ENCODE data around the gene INSIG1. TPM values are rescaled to one million over a fixed set of nuclear protein-coding genes. Genes with fewer than 3 reads are reported as not detected.

INSIG1 gene
- total RNA-seq (100 to 1,000 TPM in 1 of 2 donors, 10 to 100 TPM in 1; 64.9 to 170 TPM), polyA plus RNA-seq (ENCODE audit: insufficient read length in 6 of 6) (10 to 100 TPM; 13.5 to 30.8 (median 20.3) TPM)
- long read RNA-seq, donor 1, partial matches to known transcripts = 16 of 19 reads
- long read RNA-seq, donor 1, other reads (novel, unspliced or antisense) = 0 of 19 reads
- long read RNA-seq, donor 2, partial matches to known transcripts = 14 of 16 reads
- long read RNA-seq, donor 2, other reads (novel, unspliced or antisense) = 0 of 16 reads
- long read RNA-seq, donor 3, transcript INSIG1-201 (6 exons, 3,010 nt) = major isoform, 5 of 5 reads
- long read RNA-seq, donor 3, partial matches to known transcripts = 0 of 5 reads
- long read RNA-seq, donor 3, other reads (novel, unspliced or antisense) = 0 of 5 reads
- long read RNA-seq, donor 4, transcript INSIG1-201 (6 exons, 3,010 nt) = major isoform, 31 of 47 reads
- long read RNA-seq, donor 4, partial matches to known transcripts = 5 of 47 reads
- long read RNA-seq, donor 4, other reads (novel, unspliced or antisense) = 11 of 47 reads
- long read RNA-seq, donor 5, transcript INSIG1-201 (6 exons, 3,010 nt) = major isoform, 5 of 5 reads
- long read RNA-seq, donor 5, partial matches to known transcripts = 0 of 5 reads
- long read RNA-seq, donor 5, other reads (novel, unspliced or antisense) = 0 of 5 reads
- long read RNA-seq, donor 6, partial matches to known transcripts = 0 of 2 reads
- long read RNA-seq, donor 6, other reads (novel, unspliced or antisense) = 0 of 2 reads
- long read RNA-seq, donor 7, partial matches to known transcripts = 0 of 2 reads
- long read RNA-seq, donor 7, other reads (novel, unspliced or antisense) = 0 of 2 reads
- long read RNA-seq, donor 8, transcript INSIG1-201 (6 exons, 3,010 nt) = major isoform, 5 of 5 reads
- long read RNA-seq, donor 8, partial matches to known transcripts = 0 of 5 reads
- long read RNA-seq, donor 8, other reads (novel, unspliced or antisense) = 0 of 5 reads
- long read RNA-seq, donor 9 = 0 reads
- long read RNA-seq, donor 10, transcript INSIG1-201 (6 exons, 3,010 nt) = major isoform, 75 of 102 reads
- long read RNA-seq, donor 10, partial matches to known transcripts = 5 of 102 reads
- long read RNA-seq, donor 10, other reads (novel, unspliced or antisense) = 19 of 102 reads
- long read RNA-seq, donor 11, transcript INSIG1-201 (6 exons, 3,010 nt) = major isoform, 16 of 17 reads
- long read RNA-seq, donor 11, partial matches to known transcripts = 0 of 17 reads
- long read RNA-seq, donor 11, other reads (novel, unspliced or antisense) = 0 of 17 reads
- long read RNA-seq, donor 12, partial matches to known transcripts = 0 of 3 reads
- long read RNA-seq, donor 12, other reads (novel, unspliced or antisense) = 0 of 3 reads

DNA sequence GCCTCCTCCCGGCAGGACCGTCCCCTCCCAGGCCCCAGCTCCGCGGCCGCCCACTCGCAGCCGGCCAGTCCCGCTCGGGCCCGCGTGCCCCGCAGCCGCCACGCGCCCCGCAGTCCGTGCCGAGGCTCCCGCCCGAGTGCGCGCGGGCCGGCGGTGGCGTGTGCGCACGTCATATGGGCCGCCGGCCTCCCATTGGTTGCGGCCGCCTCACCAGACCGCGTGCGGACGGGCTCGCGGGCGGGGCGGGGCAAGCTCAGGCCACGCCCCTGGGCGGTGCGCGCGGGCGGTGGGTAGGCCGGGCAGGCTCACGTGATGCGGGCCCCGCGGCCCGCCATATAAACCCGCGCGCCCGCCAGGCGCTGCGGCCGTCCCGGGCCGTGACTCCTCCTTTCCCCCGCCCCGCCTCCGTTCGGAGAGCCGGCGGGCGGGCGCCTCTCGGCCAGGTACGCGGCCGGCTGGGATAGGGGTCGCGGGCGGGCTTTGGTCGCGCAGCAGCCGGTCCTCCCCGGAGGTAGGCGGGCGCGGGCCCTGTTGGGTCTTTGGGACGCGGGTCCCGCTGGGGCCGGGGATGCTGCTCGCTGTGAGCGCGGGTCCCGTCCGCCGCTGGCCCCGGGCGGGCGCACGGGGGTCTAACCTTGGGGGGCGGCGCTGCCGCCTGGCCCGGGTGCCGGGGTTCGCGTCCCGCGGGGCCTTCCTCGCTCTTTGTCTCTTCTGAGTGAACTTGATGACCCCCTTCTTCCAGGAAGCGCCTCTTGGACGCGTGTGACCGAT is at the start of gene INSIG1:
Gene INSIG1, plus strand, starts transcription at position 362 of the 771 bp plus-strand sequence. Its CDS starts 408 bp downstream, at position 770.
- intact Hi-C loops (cut with DNase I) = no loop called here
- TF ChIP-seq CTCF (IDR thresholded peaks at IDR 0.05) = no peak

GRCh38 chr7:155248366-155248756 is 49.3 kb upstream of the INSIG1 start:
- intact Hi-C loops (cut with DNase I) = no loop called here
- DNase-seq (peak in 1 of 4 donors; percentile 41), ATAC-seq (no peak)
- H3K4me1 ChIP-seq = no peaks in the 10 kb centered on the region
- H3K27me3 ChIP-seq = peaks cover 0 to 9% of the 10 kb centered on the region in 2 donors
- TF ChIP-seq CTCF (IDR thresholded peaks at IDR 0.05) = no peak
- H3K4me3 ChIP-seq = no peak overlapping the region
- peaks cover 0 to 2% of the 10 kb centered on the region in 2 donors for H3K9me3 ChIP-seq
- no peaks in the 10 kb centered on the region for H3K36me3 ChIP-seq
- H3K27ac ChIP-seq = no peak overlapping the region

More for the DNA sequence above, at the start of gene INSIG1:
- H3K9me3 ChIP-seq = no peaks in the 10 kb centered on the region
- peaks cover 0 to 48% of the 10 kb centered on the region in 2 donors for H3K4me1 ChIP-seq
- ATAC-seq (peak; percentile 85), DNase-seq (peak; percentile 88 to 97 (median 94))
- peak within 1 kb of the TSS; percentile 82 to 95 for H3K4me3 ChIP-seq
- H3K27ac ChIP-seq = peak within 1 kb of the TSS; percentile 92 to 95
- no peaks in the 10 kb centered on the region for H3K27me3 ChIP-seq
- H3K36me3 ChIP-seq = peaks cover 0 to 23% of the 10 kb centered on the region in 2 donors

- no peak overlapping the region for H3K4me3 ChIP-seq
- intact Hi-C loops (cut with DNase I) = no loop called here
- no peaks in the 10 kb centered on the region for H3K9me3 ChIP-seq
- no peaks in the 10 kb centered on the region for H3K4me1 ChIP-seq
- H3K27me3 ChIP-seq = peaks cover 0 to 11% of the 10 kb centered on the region in 2 donors
- no peak overlapping the region for H3K27ac ChIP-seq
- no peak for DNase-seq
- TF ChIP-seq CTCF (IDR thresholded peaks at IDR 0.05) = no peak
- ATAC-seq = no peak
- H3K36me3 ChIP-seq = no peaks in the 10 kb centered on the region
Observed at GRCh38 chr7:155251831-155252230, 45.8 kb upstream of the INSIG1 start.

DNA sequence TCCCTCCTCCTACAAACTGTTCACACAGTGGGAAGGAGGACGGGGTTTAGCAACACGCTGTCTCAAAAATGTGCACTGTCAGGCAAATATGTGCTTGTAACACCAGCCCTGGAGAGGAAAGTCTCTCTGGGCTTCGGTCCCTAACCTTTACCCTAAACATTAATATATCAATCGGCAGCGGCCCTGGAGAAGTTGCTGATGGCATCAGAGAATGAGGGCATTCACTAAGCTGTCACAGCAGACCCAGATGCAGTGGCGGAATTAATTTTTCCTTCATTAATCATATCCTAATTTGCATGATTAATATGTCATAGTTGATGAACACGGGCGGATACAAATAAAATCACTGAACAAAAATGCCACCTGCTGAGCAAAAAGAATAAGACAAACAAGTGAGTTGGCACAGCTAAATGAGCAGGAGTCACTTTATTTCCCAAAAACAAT is 45.2 kb upstream of the INSIG1 start:
- no peaks in the 10 kb centered on the region for H3K36me3 ChIP-seq
- H3K4me1 ChIP-seq = no peaks in the 10 kb centered on the region
- no peak for TF ChIP-seq CTCF (IDR thresholded peaks at IDR 0.05)
- ATAC-seq (peak; percentile 31), DNase-seq (no peak)
- intact Hi-C loops (cut with DNase I) = no loop called here
- no peaks in the 10 kb centered on the region for H3K9me3 ChIP-seq
- peaks cover 0 to 11% of the 10 kb centered on the region in 2 donors for H3K27me3 ChIP-seq
- H3K4me3 ChIP-seq = no peak overlapping the region
- H3K27ac ChIP-seq = no peak overlapping the region

Measured in left lung (tissue), 14 donors.